ENCODE measurements around the gene RIPOR2.

- no peak for TF ChIP-seq CTCF (conservative IDR thresholded peaks at IDR 0.05; ENCODE audit: low read length)
- TF ChIP-seq EZH2phosphoT487 (IDR thresholded peaks at IDR 0.05; ENCODE audit: borderline replicate concordance, low read depth, low read length), result no peak
These were observed 26.2 kb downstream of the RIPOR2 start for GRCh38 chr6:24909241-24910216.

All from OCI-LY7 (cell line).